NCI-H146 treated with DMSO at 0.1 percent for 48 hours (cell line): ENCODE measurements around the gene PIP5K1C.
"Not testable (repeated sequence)": the region's sequence is repeated elsewhere in the genome, so short reads cannot be mapped to it uniquely, and the experiment has no call there.

Experiments
- DNase-seq: peaks from one replicate; lab custom pipeline; 2025; ENCODE audit not compliant: unreplicated experiment; lab: John Stamatoyannopoulos, UW

The PIP5K1C gene

GRCh38 chr19:3661284-3662238 lies 38.7 kb downstream of the PIP5K1C start:
- DNase-seq: no peak

DNA sequence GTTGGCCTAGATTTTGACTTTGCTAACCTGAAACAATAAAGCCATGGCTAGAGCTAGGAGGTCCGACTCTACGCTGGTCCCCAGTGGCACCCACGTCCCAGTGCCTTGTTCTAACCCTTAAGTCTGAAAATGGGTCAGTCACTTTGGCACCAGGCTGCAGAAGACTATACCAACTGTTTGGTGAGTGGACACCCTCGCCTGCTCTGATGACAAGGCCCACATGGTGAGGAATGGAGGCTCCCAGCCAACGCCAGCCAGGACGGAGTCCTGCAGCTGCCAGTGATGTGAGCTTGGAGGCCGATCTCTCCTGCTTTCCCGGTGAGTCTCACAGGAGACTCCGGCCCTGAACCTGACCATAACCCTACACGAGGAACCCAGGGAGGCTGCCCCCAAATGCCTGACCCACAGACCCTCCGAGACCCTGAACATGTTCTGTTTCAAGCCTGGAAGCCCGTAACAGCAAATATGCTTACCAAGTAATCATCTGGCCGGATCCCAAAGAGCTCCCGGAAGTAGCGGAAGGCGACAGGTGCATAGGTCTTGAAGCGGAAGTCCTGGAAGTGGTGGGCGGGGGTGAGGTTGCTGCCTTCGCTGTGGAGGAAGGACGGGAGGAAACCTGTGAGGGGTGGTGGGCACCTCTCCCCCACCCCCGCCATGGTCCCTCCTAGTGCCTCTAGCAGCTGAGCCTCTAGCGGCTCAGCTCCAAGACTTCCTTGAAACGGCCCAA lies 39.6 kb downstream of the PIP5K1C start:
- no peak for DNase-seq

DNA sequence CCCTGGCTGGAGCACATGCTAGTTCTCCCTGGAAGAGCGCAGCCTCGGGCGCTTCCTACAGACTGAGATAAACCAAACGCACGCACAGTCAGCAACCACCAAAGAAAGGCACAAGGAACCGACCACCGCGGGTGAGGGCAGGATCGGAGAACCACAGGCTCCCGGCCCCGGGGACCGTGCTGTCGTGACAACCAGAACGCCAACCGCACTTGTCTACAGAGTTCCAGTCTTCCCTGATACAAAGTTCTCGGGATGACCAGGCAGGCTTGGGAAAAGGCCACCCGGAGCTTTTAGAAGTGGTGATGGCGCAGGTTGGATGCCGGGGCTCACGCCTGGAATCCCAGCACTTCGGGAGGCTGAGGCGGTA lies 40.5 kb downstream of the PIP5K1C start:
- no peak for DNase-seq

GRCh38 chr19:3658870-3659745 lies 41.2 kb downstream of the PIP5K1C start:
- DNase-seq: no peak

GRCh38 chr19:3658004-3658869 lies 42.0 kb downstream of the PIP5K1C start:
- no peak for DNase-seq

- DNase-seq: no peak
Observed at GRCh38 chr19:3657395-3657769, 42.9 kb downstream of the PIP5K1C start.

DNA sequence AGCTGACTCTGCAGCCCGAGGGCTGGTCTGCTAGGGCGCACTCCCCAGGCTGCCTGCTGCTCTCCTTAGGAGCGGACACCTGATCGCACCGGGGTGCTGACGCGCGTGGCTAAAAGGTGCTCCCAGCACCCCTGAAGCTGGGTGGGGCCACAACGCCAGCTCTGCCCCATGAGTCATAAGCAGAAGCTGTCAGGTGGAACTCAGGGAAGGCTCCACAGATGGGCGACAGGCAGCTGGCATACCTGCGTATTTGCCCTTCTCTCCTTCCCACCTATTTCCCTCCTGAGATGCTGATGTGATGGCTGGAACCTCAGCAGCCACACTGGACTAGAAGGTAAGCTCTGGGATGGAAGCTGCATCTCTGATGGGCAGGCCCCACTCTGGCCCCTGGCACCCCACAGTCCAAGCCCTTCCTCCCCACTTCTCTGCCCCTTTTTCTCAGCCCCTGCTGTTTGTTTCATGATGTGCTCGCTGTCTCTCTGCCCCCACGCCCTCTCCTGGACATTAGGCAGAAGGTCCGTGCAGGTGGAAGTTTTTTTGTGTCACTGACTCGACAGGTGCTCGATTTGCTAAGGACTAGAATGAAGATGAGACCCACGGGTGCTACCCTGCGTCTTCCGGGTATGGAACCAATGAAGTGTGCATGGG lies 43.4 kb downstream of the PIP5K1C start:
- DNase-seq: no peak

GRCh38 chr19:3656073-3656746 lies 44.1 kb downstream of the PIP5K1C start:
- no peak for DNase-seq

DNA sequence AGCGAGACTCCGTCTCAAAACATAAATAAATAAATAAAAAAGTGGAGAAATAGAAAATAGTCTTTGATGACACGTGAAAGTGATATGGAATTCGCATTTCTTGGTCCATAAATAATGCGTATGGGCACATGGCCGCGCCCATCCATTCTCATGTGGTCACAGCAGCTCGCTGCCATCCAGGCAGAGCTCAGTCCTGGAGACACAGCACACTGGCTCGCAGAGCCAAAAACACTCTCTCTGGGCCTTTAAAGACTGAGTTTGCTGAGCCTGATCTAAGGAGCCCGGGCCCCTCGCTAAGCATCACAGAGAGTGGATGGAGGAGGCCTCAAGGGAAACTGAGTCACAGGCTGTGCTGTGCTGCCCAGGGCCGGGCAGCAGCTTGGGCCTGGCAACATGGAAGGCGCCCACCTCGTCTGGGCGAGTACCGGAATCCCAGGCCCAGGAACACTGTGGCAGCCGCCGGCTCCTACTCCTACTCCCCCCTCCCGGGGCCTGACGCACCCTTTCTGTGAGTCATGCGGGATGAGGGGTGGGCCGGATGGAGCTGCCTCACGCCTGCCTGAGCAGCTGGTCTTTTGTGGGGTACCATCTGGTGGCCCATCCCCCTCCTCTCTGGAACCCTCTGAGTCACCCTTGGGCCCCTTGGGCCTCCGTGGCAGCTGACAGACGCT lies 44.7 kb downstream of the PIP5K1C start:
- DNase-seq: no peak

- no peak for DNase-seq
Observed at GRCh38 chr19:3653865-3654513, 46.3 kb downstream of the PIP5K1C start.

DNA sequence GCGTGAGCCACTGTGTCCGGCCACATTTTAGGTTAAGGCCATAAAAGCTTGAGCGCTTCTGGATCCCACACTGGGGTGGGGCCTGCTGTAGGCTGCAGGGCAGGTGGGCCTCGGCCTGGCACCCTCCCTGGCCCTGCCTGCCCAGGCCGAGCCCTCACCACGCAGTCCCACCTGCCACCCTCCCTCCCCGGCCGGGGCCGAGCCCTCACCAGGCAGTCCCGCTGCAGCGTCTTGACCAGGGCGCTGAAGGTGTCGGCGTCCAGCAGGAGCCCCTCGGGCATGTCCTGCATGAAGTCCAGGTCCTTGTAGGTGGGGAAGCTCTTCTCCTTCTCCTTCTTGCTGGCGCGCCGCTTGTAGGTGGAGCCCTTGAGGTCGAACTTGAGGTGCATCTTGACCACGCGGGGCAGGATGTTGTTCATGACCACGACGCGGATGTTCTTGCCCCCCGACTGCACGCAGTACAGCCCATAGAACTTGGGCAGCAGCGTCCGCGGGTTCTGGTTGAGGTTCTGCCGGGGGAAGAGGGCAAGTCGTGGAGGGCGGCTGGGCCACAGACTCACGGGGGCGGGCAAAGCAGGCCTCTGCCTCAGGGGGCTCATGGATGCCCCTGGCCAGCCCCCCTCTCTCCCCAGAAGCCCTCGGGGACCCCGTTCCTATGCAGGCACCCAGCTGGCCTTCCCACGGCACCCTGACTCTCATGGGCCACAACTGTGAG lies 47.0 kb downstream of the PIP5K1C start:
- no peak for DNase-seq

DNA sequence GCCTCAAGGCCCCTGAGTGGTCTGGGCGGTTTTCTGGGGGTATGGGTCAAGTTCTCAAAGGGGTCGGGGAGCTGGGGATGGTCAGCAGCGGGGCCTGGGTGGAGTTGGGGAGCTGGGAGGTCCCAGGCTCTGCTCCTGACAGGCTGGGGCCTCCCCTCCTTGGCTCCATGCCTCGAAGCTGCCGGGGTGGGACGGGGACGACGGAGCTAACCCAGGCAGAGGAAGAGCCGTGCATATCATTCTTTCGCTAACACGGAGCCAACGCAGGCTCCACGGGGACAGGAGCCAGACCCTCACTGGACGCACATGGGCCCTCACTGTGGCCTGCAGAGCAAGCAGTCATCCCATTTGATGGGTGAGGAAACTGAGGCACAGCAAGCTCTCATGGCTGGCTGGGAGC lies 47.8 kb downstream of the PIP5K1C start:
- no peak for DNase-seq

- DNase-seq: no peak
Observed at GRCh38 chr19:3651684-3652083, 48.6 kb downstream of the PIP5K1C start.

- DNase-seq: no peak
Observed at GRCh38 chr19:3649888-3650287, 50.4 kb downstream of the PIP5K1C start.

GRCh38 chr19:3648037-3648905 lies 52.0 kb downstream of the PIP5K1C start:
- DNase-seq: no peak

DNA sequence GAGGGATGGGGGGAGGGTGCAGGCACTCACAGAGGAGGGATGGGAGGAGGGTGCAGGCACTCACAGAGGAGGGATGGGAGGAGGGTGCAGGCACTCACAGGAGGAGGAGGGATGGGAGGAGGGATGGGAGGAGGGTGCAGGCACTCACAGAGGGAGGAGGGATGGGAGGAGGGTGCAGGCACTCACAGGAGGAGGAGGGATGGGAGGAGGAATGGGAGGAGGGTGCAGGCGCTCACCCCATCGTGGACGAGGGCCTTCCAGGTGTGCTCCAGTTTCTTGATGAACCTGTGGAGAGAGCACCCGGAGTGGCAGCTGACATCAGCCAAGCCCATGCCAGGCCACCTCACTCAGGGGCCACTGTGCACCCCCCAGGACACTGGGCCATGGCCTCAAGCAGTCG lies 53.2 kb downstream of the PIP5K1C start:
- DNase-seq: not testable (repeated sequence)
